GM12801 (cell line): ENCODE measurements around the gene DENND1A.

ENCODE experiments used
- TF ChIP-seq, protein P1 (sequence below): IDR thresholded peaks from one replicate; pipeline ENCODE4 v1.5.1; 2011; ENCODE audit warnings: control low read depth; ENCODE audit not compliant: insufficient read length; ENCODE audit errors: extremely low read depth

DENND1A gene

DNA sequence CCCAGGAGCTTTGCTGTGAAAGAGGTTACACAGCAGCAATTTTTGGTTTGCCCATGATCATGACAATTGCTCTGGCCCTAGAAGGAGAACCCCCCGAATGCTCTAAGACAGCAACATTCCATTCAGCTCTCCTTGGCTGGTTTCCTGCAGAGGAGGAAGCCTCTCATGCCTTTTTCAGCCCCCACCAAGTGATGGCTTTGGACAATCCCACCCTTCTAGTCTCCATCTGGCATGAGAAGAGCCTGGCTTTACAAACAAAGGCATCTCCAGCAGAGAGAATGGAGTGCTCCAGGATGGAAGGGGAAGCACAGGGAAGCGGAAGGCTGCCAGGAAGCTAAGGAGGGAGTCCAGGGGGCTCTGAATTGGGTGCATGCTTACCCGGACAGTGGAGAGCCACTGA is 475.6 kb downstream of the DENND1A start:
- TF ChIP-seq, protein P1, sequence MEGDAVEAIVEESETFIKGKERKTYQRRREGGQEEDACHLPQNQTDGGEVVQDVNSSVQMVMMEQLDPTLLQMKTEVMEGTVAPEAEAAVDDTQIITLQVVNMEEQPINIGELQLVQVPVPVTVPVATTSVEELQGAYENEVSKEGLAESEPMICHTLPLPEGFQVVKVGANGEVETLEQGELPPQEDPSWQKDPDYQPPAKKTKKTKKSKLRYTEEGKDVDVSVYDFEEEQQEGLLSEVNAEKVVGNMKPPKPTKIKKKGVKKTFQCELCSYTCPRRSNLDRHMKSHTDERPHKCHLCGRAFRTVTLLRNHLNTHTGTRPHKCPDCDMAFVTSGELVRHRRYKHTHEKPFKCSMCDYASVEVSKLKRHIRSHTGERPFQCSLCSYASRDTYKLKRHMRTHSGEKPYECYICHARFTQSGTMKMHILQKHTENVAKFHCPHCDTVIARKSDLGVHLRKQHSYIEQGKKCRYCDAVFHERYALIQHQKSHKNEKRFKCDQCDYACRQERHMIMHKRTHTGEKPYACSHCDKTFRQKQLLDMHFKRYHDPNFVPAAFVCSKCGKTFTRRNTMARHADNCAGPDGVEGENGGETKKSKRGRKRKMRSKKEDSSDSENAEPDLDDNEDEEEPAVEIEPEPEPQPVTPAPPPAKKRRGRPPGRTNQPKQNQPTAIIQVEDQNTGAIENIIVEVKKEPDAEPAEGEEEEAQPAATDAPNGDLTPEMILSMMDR: no peak

DNA sequence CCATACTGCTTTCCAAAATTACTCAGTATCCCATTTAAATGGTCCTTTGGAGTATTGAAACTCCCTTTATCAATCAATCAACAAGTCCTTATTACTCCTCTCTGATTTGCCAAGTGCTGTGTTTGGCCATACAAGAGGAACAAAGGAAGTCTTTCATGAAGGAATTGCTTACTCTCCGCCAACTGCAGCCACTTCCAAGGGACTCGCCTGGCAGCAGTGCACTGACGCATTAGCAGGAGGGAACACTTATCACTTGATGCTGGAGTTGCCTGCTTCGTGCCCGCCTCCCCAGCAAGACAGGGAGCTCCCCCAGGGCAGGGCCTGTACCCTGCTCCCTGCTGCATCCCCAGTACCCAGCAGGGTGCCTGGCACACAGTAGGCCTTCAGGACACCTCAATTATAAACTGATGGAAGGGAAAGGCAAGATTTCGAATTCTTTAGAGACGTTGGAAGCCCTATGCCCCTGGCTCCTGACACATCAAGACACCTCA is 476.1 kb downstream of the DENND1A start:
- TF ChIP-seq, protein P1: no peak

DNA sequence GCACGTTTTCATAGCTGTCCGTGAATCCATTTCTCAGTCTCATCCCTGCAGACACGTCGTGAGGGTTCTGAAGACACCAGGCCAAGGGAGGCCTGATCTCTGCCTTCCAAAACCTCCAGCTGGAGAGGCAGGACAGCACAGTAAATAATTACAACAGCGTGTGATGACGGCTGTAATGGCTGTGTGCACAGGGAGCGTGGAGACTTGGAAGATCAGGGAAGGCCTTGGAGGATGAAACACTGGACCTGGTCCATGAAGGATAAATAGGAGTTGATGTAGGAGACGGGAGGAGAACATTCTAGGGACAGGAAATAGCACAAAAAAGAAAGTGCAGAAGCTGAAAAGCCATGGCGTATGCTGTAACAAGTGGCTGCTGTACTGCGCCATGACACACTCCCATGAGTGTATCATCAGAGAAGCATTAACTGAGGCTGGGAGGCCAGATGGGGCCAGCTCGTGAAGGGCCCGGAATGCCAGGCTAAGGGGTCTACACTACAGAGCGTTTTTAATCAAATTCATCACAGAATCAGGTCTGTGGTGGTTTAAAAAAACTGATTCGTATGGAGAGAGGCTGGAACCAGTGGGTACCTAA is 476.8 kb downstream of the DENND1A start:
- TF ChIP-seq, protein P1: no peak

DNA sequence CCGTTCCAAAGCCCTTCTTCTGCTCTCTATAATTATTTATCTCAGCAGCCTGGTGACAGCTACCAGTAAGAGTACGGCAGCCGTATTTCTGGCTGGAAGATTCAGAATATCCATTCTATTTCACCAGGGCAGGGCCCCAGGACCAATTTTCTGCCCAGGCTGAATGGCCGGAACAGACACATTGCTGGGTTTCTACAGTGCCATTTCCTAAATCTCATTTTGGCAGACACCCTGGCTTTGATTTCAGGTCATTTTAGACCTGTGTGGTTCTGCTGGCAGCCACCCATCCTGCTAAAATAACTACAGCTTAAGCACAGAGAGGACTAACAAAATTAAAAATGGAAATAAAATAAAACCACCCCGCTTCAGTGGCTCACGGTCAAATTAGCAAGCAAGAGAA is 478.9 kb downstream of the DENND1A start:
- TF ChIP-seq, protein P1: no peak

DNA sequence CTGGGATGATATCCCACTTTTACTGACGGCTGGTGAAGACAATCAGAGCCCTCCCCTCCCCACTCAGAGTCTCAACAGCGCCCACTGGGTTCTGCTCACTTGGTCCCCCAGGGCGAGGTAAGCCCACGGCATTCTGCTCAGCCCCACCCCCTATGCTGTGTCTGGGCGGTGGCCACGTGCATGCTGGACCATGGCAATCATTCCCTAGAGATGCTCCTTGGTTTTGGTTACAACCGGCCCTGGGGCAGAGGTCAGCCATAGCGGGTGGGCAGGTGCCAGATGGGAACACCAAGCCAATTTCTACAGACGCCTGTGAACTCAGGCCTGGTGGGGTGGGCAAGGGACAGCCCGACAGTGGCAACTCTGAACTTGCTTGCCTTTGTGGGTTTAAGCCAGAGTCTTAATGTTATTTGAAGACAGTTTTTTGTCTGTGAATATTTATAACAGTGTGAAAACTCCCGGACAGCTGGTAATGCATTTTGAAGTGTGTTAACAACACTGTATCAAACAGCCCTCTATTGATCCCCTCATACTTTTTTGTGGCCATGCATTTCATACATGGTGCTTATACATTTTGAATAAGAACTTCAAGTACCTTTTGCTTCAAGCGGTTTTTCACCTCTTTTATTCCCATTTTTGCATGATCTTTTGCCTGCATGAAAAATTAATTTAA is 479.7 kb downstream of the DENND1A start:
- TF ChIP-seq, protein P1: no peak

DNA sequence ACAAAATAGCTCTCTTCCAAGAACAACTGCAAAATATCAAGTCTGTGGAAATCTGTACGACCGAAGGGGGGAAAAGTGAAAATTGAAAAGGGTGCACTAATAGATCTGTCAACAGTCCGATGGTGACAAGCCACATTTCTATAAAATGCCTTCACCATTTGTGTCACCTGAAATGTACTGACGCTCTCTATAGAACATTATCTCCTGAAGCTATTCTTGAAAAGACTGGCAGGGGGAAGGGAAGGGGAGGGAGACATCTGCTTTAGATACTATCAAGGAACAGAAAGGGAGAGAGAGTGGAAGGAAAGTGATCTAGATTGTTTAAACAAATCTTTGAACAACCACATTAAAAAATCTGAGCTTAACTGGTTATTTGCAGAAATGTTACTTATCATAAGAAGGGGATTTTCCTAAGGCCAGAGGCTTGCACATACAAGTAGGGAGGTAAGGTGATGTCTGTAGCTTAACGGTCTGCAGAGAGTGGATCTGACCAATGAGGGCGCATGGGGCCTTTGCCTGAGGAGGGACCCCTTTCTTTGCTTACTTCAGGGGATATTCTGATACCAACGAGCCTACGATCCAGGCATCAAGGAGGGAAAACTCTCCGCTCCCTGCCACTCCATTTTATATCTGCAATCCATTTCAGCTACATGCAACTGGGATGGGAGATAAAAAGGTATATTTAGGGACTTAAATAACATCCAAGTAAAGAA is 481.8 kb downstream of the DENND1A start:
- TF ChIP-seq, protein P1: no peak

DNA sequence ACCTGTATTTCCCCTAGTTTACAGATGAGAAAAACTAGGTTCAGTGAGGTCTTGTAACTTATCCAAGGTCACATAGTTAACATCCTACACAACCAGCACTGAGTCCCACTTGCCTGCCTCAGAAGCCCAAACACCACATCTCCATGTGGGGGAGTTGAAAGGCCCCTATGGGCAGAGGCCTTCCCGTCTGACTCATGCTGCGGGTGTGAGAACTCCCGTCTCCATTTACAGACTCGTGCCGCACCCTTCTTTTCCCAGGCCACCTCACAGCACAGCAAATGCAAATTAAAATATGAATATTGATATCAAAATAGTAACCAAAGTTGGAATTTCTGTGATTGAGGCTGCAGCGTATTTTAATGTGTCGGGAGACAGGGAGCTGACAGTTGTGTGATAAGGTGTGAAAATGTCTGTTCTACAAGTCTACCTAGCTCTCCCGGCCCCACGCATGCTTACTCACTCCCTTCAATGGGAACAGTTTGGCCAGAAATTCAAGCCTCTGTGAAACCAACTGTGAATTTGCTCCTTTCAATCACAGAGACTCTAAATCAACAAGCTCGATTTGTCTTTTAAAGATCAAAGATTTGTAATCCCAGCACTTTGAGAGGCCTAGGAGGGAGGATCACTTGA is 483.8 kb downstream of the DENND1A start:
- TF ChIP-seq, protein P1: no peak
